Measurements from ENCODE around the gene RPIA.
A peak's percentile ranks its signal among the peaks of the same experiment; 100 is the strongest.
"Not testable (repeated sequence)": the region's sequence is repeated elsewhere in the genome, so short reads cannot be mapped to it uniquely, and the experiment has no call there.

Gene RPIA

GRCh38 chr2:88691339-88692183, at the start of gene RPIA:
Gene RPIA, plus strand, starts transcription at chr2:88691673. Its CDS starts 26 bp downstream, at chr2:88691699.
- DNase-seq = peak; percentile 99

- DNase-seq = no peak
Observed at GRCh38 chr2:88642278-88642677, 49.2 kb upstream of the RPIA start.

- DNase-seq = not testable (repeated sequence)
Observed at GRCh38 chr2:88645291-88645882, 46.1 kb upstream of the RPIA start.

- no peak for DNase-seq
Observed at GRCh38 chr2:88651646-88652045, 39.8 kb upstream of the RPIA start.

GRCh38 chr2:88654714-88655113, 36.8 kb upstream of the RPIA start:
- no peak for DNase-seq

- DNase-seq = no peak
Observed at GRCh38 chr2:88656690-88657089, 34.8 kb upstream of the RPIA start.

GRCh38 chr2:88657131-88657530, 34.3 kb upstream of the RPIA start:
- no peak for DNase-seq

- DNase-seq = peak; percentile 26
Observed at GRCh38 chr2:88658326-88658725, 33.1 kb upstream of the RPIA start.

- no peak for DNase-seq
Observed at GRCh38 chr2:88658881-88659537, 32.5 kb upstream of the RPIA start.

GRCh38 chr2:88659538-88659915, 31.9 kb upstream of the RPIA start:
- DNase-seq = no peak

GRCh38 chr2:88660622-88661021, 30.9 kb upstream of the RPIA start:
- DNase-seq = no peak

GRCh38 chr2:88666576-88666975, 24.9 kb upstream of the RPIA start:
- no peak for DNase-seq

GRCh38 chr2:88667219-88667618, 24.3 kb upstream of the RPIA start:
- no peak for DNase-seq

- no peak for DNase-seq
Observed at GRCh38 chr2:88668862-88669261, 22.6 kb upstream of the RPIA start.

GRCh38 chr2:88669482-88670214, 21.8 kb upstream of the RPIA start:
- peak; percentile 62 for DNase-seq

GRCh38 chr2:88671786-88672427, 19.6 kb upstream of the RPIA start:
- peak; percentile 78 for DNase-seq

GRCh38 chr2:88673363-88673762, 18.1 kb upstream of the RPIA start:
- DNase-seq = peak; percentile 32

- DNase-seq = no peak
Observed at GRCh38 chr2:88680266-88680902, 11.1 kb upstream of the RPIA start.

GRCh38 chr2:88680916-88681315, 10.6 kb upstream of the RPIA start:
- no peak for DNase-seq

GRCh38 chr2:88683160-88684021, 8.1 kb upstream of the RPIA start:
- DNase-seq = no peak

- DNase-seq = no peak
Observed at GRCh38 chr2:88684519-88684918, 7.0 kb upstream of the RPIA start.
